HEK293 (cell line): ENCODE data around the gene MPV17L2.

Experiments used
- ZNF19 ChIP-seq: fragments of 450-650 bp; formaldehyde crosslinking; IDR thresholded peaks from 2 replicates; pipeline ENCODE4; 2016; ENCODE audit warnings: missing biosample characterization, missing genetic modification characterization, low read depth
- ZNF76 ChIP-seq: fragments of 450-650 bp; formaldehyde crosslinking; IDR thresholded peaks from 2 replicates; pipeline ENCODE4; 2016; ENCODE audit warnings: low read depth, missing biosample characterization, missing genetic modification characterization, borderline replicate concordance
- ZSCAN16 ChIP-seq: fragments of 450-650 bp; formaldehyde crosslinking; IDR thresholded peaks from 2 replicates; pipeline ENCODE4 v1.5.1; 2016; ENCODE audit warnings: missing biosample characterization, missing genetic modification characterization
- TF ChIP-seq, protein P1 (sequence below): fragments of 450-650 bp; formaldehyde crosslinking; IDR thresholded peaks from 2 replicates; pipeline ENCODE4 v1.5.1; 2016; ENCODE audit warnings: missing biosample characterization, missing genetic modification characterization
- TF ChIP-seq, protein P2 (sequence below): IDR thresholded peaks from 2 replicates; pipeline ENCODE4 v1.6.1; 2011; ENCODE audit warnings: mild to moderate bottlenecking, low read depth, low read length, borderline replicate concordance
- TF ChIP-seq, protein P3 (sequence below): fragments of 450-650 bp; formaldehyde crosslinking; IDR thresholded peaks from 2 replicates; pipeline ENCODE4 v1.5.1; 2016; ENCODE audit warnings: missing biosample characterization, missing genetic modification characterization, low read depth

DNA sequence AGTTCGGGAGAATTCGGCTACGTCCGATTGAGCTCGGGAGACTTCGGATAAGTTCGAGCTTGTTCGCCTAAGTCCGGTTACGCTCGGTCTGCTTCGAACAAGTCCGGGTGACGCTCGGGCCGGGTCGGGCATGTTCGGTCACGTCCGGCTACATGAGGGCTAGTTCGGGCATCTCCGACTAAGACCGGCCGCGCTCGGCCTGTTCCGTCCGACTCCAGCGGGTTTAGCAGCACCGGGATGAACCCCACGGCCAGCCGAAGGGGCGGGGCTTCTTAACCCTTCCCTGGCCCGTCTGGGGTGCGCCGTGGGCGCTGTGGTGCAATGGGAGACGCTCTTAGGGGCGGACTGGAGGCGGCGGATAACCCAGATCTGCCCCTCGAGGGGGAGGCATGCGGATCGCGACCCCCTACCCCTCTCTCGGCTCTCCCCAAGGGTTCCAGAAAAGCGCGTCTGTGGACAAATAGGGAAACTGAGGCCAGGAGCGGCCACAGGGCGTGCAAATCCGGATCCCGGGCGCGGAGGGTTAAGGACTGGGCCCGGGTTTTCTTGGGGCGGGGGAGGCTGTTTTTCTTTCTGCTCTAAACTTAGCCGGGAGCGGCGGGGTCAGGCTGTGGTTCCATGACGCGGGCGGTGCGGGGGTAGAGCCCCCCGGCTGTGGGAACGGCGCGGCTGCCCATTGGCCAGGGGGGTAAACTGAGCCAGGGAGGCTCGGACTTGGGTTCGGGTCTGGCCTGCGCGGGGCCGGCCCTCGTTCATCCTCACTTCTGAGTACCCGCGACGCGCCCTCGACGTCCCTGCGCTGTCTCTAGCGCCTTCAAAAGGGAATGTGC, 31.7 kb downstream of the MPV17L2 start:
- TF ChIP-seq ZSCAN16, result no peak
- TF ChIP-seq, protein P1, sequence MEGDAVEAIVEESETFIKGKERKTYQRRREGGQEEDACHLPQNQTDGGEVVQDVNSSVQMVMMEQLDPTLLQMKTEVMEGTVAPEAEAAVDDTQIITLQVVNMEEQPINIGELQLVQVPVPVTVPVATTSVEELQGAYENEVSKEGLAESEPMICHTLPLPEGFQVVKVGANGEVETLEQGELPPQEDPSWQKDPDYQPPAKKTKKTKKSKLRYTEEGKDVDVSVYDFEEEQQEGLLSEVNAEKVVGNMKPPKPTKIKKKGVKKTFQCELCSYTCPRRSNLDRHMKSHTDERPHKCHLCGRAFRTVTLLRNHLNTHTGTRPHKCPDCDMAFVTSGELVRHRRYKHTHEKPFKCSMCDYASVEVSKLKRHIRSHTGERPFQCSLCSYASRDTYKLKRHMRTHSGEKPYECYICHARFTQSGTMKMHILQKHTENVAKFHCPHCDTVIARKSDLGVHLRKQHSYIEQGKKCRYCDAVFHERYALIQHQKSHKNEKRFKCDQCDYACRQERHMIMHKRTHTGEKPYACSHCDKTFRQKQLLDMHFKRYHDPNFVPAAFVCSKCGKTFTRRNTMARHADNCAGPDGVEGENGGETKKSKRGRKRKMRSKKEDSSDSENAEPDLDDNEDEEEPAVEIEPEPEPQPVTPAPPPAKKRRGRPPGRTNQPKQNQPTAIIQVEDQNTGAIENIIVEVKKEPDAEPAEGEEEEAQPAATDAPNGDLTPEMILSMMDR, result no peak
- TF ChIP-seq, protein P2, sequence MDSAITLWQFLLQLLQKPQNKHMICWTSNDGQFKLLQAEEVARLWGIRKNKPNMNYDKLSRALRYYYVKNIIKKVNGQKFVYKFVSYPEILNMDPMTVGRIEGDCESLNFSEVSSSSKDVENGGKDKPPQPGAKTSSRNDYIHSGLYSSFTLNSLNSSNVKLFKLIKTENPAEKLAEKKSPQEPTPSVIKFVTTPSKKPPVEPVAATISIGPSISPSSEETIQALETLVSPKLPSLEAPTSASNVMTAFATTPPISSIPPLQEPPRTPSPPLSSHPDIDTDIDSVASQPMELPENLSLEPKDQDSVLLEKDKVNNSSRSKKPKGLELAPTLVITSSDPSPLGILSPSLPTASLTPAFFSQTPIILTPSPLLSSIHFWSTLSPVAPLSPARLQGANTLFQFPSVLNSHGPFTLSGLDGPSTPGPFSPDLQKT, result no peak
- TF ChIP-seq, protein P3, sequence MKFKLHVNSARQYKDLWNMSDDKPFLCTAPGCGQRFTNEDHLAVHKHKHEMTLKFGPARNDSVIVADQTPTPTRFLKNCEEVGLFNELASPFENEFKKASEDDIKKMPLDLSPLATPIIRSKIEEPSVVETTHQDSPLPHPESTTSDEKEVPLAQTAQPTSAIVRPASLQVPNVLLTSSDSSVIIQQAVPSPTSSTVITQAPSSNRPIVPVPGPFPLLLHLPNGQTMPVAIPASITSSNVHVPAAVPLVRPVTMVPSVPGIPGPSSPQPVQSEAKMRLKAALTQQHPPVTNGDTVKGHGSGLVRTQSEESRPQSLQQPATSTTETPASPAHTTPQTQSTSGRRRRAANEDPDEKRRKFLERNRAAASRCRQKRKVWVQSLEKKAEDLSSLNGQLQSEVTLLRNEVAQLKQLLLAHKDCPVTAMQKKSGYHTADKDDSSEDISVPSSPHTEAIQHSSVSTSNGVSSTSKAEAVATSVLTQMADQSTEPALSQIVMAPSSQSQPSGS, result no peak
- TF ChIP-seq ZNF76 (tag by site-specific recombination), result no peak
- TF ChIP-seq ZNF19 (tag by site-specific recombination), result no peak
